ENCODE results near the gene NRIP2. TPM values are rescaled to one million over a fixed set of nuclear protein-coding genes. Genes with fewer than 3 reads are reported as not detected.
A peak's percentile ranks its signal among the peaks of the same experiment; 100 is the strongest.

The NRIP2 gene
- total RNA-seq, 1 donor from 2014 or later: 1.2 TPM

- Histone ChIP-seq H3K9me3 (no peaks in the 10 kb centered on the region), H3K27ac (no peak overlapping the region), H3K36me3 (peaks cover 0 to 47% of the 10 kb centered on the region in 2 donors), H3K4me1 (peaks cover 13% of the 10 kb centered on the region), H3K4me3 (no peak overlapping the region), H3K27me3 (no peaks in the 10 kb centered on the region)
- DNase-seq (ENCODE audit: extremely low spot score in 2 of 2): no peak
- TF ChIP-seq POLR2A (IDR thresholded peaks at IDR 0.05): no peak
- TF ChIP-seq POLR2AphosphoS5 (IDR thresholded peaks at IDR 0.05; ENCODE audit: insufficient read depth in 1 of 2, low read depth in 1 of 2): no peak
- no peak for TF ChIP-seq CTCF (IDR thresholded peaks at IDR 0.05)
- intact Hi-C loops (cut with DNase I): no loop called here
Observed at GRCh38 chr12:2805143-2805520, 29.7 kb downstream of the NRIP2 start.

- TF ChIP-seq CTCF (IDR thresholded peaks at IDR 0.05) (no peak), POLR2AphosphoS5 (IDR thresholded peaks at IDR 0.05; ENCODE audit: insufficient read depth in 1 of 2, low read depth in 1 of 2) (no peak), POLR2A (IDR thresholded peaks at IDR 0.05) (no peak)
- intact Hi-C loops (cut with DNase I): no loop called here
- Histone ChIP-seq H3K9me3 (no peaks in the 10 kb centered on the region), H3K27me3 (no peaks in the 10 kb centered on the region), H3K36me3 (peaks cover 0 to 53% of the 10 kb centered on the region in 2 donors), H3K27ac (no peak overlapping the region), H3K4me1 (peaks cover 19% of the 10 kb centered on the region), H3K4me3 (no peak overlapping the region)
- DNase-seq (ENCODE audit: extremely low spot score in 2 of 2): no peak
Observed at GRCh38 chr12:2804393-2805142, 30.3 kb downstream of the NRIP2 start.

GRCh38 chr12:2803635-2804392 lies 31.0 kb downstream of the NRIP2 start:
- H3K36me3 ChIP-seq: peaks cover 0 to 59% of the 10 kb centered on the region in 2 donors
- DNase-seq (ENCODE audit: extremely low spot score in 2 of 2): no peak
- H3K4me3 ChIP-seq: no peak overlapping the region
- intact Hi-C loops (cut with DNase I): no loop called here
- H3K27ac ChIP-seq: no peak overlapping the region
- peaks cover 26% of the 10 kb centered on the region for H3K4me1 ChIP-seq
- TF ChIP-seq POLR2AphosphoS5 (IDR thresholded peaks at IDR 0.05; ENCODE audit: insufficient read depth in 1 of 2, low read depth in 1 of 2): no peak
- no peaks in the 10 kb centered on the region for H3K27me3 ChIP-seq
- H3K9me3 ChIP-seq: no peaks in the 10 kb centered on the region

GRCh38 chr12:2801044-2801783 lies 33.6 kb downstream of the NRIP2 start:
- peaks cover 0 to 72% of the 10 kb centered on the region in 2 donors for H3K36me3 ChIP-seq
- peaks cover 45% of the 10 kb centered on the region for H3K4me1 ChIP-seq
- DNase-seq (ENCODE audit: extremely low spot score in 2 of 2): no peak
- H3K4me3 ChIP-seq: no peak overlapping the region
- TF ChIP-seq POLR2A (IDR thresholded peaks at IDR 0.05) (no peak), CTCF (IDR thresholded peaks at IDR 0.05) (no peak), POLR2AphosphoS5 (IDR thresholded peaks at IDR 0.05; ENCODE audit: insufficient read depth in 1 of 2, low read depth in 1 of 2) (no peak)
- no peaks in the 10 kb centered on the region for H3K27me3 ChIP-seq
- no peaks in the 10 kb centered on the region for H3K9me3 ChIP-seq
- peak overlapping the region; percentile 10 for H3K27ac ChIP-seq
- intact Hi-C loops (cut with DNase I): no loop called here

- no peak overlapping the region for H3K4me3 ChIP-seq
- intact Hi-C loops (cut with DNase I): no loop called here
- peaks cover 48% of the 10 kb centered on the region for H3K4me1 ChIP-seq
- peaks cover 0 to 72% of the 10 kb centered on the region in 2 donors for H3K36me3 ChIP-seq
- TF ChIP-seq POLR2A (IDR thresholded peaks at IDR 0.05) (no peak), POLR2AphosphoS5 (IDR thresholded peaks at IDR 0.05; ENCODE audit: insufficient read depth in 1 of 2, low read depth in 1 of 2) (peak in 1 of 2 donors; percentile 28)
- H3K27ac ChIP-seq: peak overlapping the region; percentile 16
- H3K9me3 ChIP-seq: no peaks in the 10 kb centered on the region
- H3K27me3 ChIP-seq: no peaks in the 10 kb centered on the region
- no peak for DNase-seq (ENCODE audit: extremely low spot score in 2 of 2)
Observed at GRCh38 chr12:2800046-2800570, 34.7 kb downstream of the NRIP2 start.
